NCI-H1092 treated with DMSO at 0.1 percent for 48 hours (cell line): ENCODE results near the gene FUT8.
"Not testable (repeated sequence)": the region's sequence is repeated elsewhere in the genome, so short reads cannot be mapped to it uniquely, and the experiment has no call there.

Experiments
- DNase-seq: peaks from one replicate; lab custom pipeline; 2025; lab: John Stamatoyannopoulos, UW

Gene FUT8

GRCh38 chr14:65709576-65709975 lies 297.0 kb downstream of the FUT8 start:
- DNase-seq: no peak

DNA sequence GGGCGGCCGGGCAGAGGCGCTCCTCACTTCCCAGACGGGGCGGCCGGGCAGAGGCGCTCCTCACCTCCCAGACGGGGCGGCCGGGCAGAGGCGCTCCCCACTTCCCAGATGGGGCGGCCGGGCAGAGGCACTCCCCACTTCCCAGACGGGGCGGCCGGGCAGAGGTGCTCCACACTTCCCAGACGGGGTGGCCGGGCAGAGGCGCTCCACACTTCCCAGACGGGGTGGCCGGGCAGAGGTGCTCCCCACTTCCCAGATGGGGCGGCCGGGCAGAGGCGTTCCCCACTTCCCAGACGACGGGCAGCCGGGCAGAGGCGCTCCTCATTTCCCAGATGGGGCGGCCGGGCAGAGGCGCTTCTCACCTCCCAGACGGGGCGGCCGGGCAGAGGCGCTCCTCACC lies 304.3 kb downstream of the FUT8 start:
- not testable (repeated sequence) for DNase-seq

DNA sequence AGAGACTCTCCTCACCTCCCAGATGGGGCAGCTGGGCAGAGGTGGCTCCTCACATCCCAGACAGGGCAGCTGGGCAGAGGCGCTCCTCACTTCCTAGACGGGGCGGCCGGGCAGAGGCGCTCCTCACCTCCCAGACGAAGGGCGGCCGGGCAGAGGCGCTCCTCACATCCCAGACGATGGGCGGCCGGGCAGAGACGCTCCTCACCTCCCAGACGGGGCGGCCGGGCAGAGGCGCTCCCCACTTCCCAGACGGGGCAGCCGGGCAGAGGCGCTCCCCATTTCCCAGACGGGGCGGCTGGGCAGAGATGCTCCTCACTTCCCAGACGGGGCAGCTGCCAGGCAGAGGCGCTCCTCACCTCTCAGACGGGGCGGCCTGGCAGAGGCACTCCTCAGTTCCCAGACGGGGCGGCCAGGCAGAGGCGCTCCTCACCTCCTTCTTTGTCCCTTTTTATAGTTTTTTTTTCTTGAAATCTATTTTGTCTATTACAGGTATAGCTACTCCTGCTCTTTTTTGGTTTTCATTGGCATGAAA lies 304.9 kb downstream of the FUT8 start:
- not testable (repeated sequence) for DNase-seq

DNA sequence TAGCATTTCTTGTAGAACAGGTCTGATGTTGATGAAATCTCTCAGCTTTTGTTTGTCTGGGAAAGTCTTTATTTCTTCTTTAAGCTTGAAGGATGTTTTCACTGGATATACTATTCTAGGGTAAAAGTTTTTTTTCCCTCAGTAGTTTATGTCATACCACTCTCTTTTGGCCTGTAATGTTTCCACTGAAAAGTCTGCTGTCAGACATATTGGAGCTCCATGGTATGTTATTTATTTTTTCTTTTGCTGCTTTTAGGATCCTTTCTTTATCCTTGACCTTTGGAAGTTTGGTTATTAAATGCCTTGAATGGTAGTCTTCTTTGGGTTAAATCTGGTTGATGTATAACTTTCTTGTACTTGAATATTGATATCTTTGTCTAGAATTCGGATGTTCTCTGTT lies 306.1 kb downstream of the FUT8 start:
- no peak for DNase-seq

DNA sequence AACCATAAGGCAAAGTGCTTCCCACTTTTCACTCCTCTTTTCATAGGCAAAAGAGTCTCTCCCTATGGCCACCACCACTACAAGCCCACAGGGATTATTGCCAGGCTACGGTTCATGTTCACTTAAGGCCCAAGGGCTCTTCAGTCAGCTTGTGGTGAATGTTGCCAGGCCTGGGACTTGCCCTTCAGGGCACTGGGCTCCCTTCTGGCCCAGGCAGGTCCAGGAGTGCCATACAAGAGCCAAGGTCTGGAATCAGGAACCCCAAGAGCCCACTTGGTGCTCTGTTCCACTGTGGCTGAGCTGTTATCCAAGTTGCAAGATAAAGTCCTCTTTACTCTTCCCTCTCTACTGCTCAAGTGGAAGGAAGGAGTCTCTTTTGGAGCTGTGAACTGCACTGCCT lies 307.6 kb downstream of the FUT8 start:
- DNase-seq: no peak

- DNase-seq: no peak
Measured at GRCh38 chr14:65720743-65721142, 308.2 kb downstream of the FUT8 start.

- no peak for DNase-seq
Measured at GRCh38 chr14:65723348-65723747, 310.8 kb downstream of the FUT8 start.

- DNase-seq: no peak
Measured at GRCh38 chr14:65728604-65729003, 316.1 kb downstream of the FUT8 start.

GRCh38 chr14:65729566-65729965 lies 317.0 kb downstream of the FUT8 start:
- no peak for DNase-seq

GRCh38 chr14:65731933-65732506 lies 319.5 kb downstream of the FUT8 start:
- DNase-seq: no peak

DNA sequence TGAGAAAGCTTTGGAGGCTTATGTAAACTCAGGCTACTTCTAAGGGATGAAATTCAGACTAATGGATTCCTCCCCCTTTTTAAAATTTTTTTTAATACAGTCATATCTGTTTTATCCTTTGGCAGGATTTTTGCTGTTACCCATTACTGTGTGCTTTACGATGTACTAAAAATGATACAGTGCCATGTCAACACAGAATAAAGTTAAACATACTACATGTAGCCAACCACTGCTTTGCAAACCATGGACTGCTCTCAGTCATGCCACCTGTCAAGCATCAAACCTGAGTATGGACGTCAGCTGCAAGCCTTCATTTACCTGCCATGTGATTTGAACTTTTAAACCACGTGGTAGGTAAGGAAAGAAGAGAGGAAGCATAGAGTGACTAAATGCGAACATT lies 325.8 kb downstream of the FUT8 start:
- DNase-seq: no peak

DNA sequence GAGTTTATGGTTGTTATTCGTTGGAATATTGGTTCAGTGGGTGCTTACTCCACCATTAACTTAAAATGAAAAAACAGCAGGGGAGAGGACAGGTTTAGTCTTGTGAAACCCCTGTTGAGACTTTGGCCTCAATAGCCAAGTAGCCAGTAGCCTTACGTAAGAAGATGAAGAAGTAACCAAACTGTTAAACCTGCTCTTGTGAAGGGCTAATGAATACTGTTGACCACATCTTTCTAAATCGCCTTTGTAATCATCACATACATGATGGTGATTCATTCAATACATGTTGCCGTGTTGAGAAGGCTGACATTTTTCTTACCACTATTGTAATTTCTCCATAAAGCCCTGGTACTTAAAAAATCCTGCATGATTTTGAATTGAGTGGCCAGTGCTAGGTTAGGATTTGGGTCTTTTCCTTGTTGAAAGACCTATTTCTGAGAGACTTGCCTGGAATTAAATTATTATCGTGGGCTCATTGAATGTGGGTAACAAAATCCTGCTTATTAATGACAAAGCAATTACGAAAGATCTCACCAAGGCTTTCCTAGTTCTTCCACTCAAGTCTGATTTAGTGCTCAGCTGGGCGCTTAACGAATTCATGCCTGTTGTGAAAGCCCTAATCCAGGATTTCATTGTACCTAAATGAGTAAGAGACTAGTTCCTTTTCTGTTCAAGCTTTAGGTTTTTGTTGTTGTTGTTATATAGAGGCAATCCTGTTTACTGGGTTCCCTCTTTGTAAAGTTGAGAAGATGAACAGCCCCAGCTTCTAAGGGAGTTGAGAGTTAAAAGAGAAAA lies 333.1 kb downstream of the FUT8 start:
- no peak for DNase-seq

DNA sequence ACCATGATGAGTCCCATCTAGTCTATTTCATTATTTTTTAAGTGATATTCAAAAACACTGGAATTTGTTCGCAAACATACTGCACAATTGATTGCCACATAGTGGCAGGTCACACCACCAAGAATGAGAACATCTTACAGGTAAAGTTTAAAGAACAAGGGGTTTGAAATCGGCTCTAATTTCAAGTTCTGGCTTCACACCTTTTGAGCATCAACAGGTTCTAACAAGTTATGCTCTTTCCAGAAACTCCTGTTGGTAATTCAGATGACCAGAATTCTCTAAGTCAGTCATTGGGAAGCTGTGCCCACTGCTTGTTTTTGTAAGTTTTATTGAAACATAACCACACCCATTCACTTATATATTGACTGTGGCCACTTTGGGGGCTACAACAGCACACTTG lies 336.3 kb downstream of the FUT8 start:
- no peak for DNase-seq

- no peak for DNase-seq
Measured at GRCh38 chr14:65749287-65749686, 336.8 kb downstream of the FUT8 start.

GRCh38 chr14:65750906-65751305 lies 338.4 kb downstream of the FUT8 start:
- peak; percentile 88 for DNase-seq

GRCh38 chr14:65751510-65751909 lies 339.0 kb downstream of the FUT8 start:
- no peak for DNase-seq

- DNase-seq: no peak
Measured at GRCh38 chr14:65753061-65753460, 340.5 kb downstream of the FUT8 start.

DNA sequence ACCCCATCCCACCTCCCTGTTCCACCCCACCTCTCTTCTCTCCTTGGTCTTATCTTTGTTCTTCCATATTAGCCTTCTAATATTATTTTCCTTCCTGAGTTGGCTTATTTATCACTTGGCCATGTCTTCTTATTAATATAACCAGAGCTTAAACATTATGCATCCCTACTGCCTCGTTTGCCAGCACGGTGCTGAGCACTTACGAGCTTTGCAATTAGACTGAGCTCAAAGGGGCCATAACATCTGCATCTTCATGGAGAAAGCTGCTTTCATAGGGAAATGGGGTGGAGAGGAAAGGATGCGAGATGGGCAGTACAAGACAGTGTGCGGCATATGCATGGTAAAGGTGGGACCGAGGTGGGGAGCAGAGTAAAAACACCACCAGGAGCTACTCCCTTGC lies 342.8 kb downstream of the FUT8 start:
- DNase-seq: no peak

DNA sequence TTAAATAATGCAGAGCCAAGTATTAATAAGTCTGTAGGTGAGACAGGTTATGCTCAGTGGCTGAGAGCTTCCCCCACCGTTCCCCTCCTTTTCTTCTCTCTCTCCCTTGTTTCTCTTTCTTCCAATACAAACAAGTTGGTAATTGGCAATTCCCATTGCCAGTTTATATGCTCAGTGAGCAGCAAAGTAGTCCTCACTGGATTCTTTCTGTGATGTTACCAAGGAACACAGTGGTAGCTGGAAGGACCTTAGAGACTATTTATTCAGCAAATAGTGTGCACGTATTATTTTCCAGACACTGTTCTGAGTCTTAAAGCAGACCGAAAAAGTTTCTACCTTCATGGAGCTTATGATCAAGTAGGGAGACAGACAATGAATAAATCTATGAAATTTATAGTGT lies 344.4 kb downstream of the FUT8 start:
- no peak for DNase-seq

- no peak for DNase-seq
Measured at GRCh38 chr14:65769151-65769550, 356.6 kb downstream of the FUT8 start.

DNA sequence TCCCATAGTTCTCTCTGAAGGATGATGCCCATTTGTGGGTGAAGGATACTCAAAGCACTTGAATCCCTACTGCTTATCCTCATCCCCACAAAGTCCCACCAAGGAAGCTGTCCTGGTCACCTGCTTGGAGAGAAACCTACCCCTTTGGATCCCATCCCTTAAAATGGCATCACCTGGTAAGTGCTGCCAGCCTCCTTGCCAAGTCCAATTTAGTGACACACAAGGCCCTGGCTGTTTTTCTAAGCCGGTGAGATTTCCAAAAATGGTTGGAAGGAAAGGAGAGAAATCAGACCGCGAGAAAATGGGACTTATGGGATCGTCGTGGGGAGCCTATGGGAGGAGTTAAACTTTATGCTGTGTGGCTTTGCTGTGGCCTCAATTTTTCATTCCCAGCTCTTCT lies 358.2 kb downstream of the FUT8 start:
- no peak for DNase-seq

DNA sequence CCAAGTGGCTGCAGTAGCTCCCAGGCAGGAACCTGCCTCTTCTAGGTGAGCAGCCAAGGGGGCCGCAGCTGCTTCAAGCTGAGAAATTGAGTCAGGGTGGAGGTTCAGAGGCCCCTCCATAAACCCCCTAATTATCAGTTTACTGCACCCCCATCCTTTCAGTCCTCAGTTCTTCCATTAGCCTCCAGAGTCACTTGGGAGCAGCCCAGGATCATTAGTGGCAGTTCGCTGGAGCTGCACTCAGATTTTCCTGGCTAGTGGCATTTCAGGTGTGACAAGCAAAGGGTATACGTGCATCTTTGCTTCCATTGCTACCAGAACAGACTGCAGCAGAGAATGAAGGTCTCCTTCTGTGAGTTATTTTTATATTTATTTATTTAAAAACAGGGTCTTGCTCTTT lies 358.7 kb downstream of the FUT8 start:
- no peak for DNase-seq

- DNase-seq: no peak
Measured at GRCh38 chr14:65772466-65772865, 359.9 kb downstream of the FUT8 start.
